SK-N-MC (cell line): ENCODE measurements around the gene ELF5.

Experiments
- EZH2 ChIP-seq: fragments of 200-600 bp; sonication (generic); IDR thresholded peaks from one replicate; pipeline ENCODE4 v1.6.1; 2017; ENCODE audit warnings: antibody characterized with exemption
- POLR2AphosphoS5 ChIP-seq: IDR thresholded peaks from 2 replicates; pipeline ENCODE4 v1.6.1; 2012; ENCODE audit warnings: mild to moderate bottlenecking, low read depth, low read length, borderline replicate concordance

- TF ChIP-seq EZH2 (no peak), POLR2AphosphoS5 (no peak)
These were observed 46.6 kb downstream of the ELF5 start for GRCh38 chr11:34466802-34467488.
